HEK293 (cell line): ENCODE measurements around the gene EML4.

Experiments
- CTCF ChIP-seq: fragments of 450-650 bp; formaldehyde crosslinking; IDR thresholded peaks from 2 replicates; pipeline ENCODE4 v1.5.1; 2016; ENCODE audit warnings: missing biosample characterization, missing genetic modification characterization
- ELK4 ChIP-seq: IDR thresholded peaks from 2 replicates; pipeline ENCODE4 v1.6.1; 2011; ENCODE audit warnings: mild to moderate bottlenecking, low read depth, low read length, borderline replicate concordance
- PRDM1 ChIP-seq: fragments of 450-650 bp; formaldehyde crosslinking; IDR thresholded peaks from 2 replicates; pipeline ENCODE4; 2016; ENCODE audit warnings: missing biosample characterization, missing genetic modification characterization
- TCF7L2 ChIP-seq: IDR thresholded peaks from 2 replicates; pipeline ENCODE4 v1.6.1; 2011; ENCODE audit warnings: low read depth, mild to moderate bottlenecking, inconsistent platforms, low read length, moderate library complexity, borderline replicate concordance
- ZNF174 ChIP-seq: fragments of 450-650 bp; formaldehyde crosslinking; IDR thresholded peaks from 2 replicates; pipeline ENCODE4 v1.5.0; 2017; ENCODE audit warnings: missing biosample characterization, mild to moderate bottlenecking, missing genetic modification characterization

- no peak for TF ChIP-seq CTCF (tag by site-specific recombination)
- TF ChIP-seq TCF7L2, result no peak
- no peak for TF ChIP-seq PRDM1 (tag by site-specific recombination)
- no peak for TF ChIP-seq ELK4
- no peak for TF ChIP-seq ZNF174
These were observed 155.1 kb downstream of the EML4 start for GRCh38 chr2:42324244-42324643.
